K562 (cell line): Measurements from ENCODE around the gene UBE2O. TPM values are rescaled to one million over a fixed set of nuclear protein-coding genes. Genes with fewer than 3 reads are reported as not detected.

Experiments
- ATF1 ChIP-seq, 2 experiments: fragments of 450-650 bp in 1 of 2; IDR thresholded peaks; 2 replicates each; pipeline ENCODE4 v1.6.1; 2016; ENCODE audit warnings: missing compliant biosample characterization in 1 of 2, missing genetic modification characterization in 1 of 2
- CBX3 ChIP-seq, 2 experiments: IDR thresholded peaks; 1 replicate in 1 of 2; 2 replicates in 1 of 2; pipeline ENCODE4 v1.6.1; 2012; ENCODE audit warnings: inconsistent platforms in 2 of 2, low read length in 2 of 2, borderline replicate concordance in 1 of 2, control low read depth in 1 of 2
- CEBPZ ChIP-seq: fragments of 150-350 bp; IDR thresholded peaks from 2 replicates; pipeline ENCODE4 v1.6.1; 2014; ENCODE audit warnings: low read depth, mild to moderate bottlenecking, low read length, borderline replicate concordance
- CREB3 ChIP-seq: fragments of 450-650 bp; conservative IDR thresholded peaks from 2 replicates; pipeline ENCODE4 v1.6.1; 2016; ENCODE audit warnings: missing genetic modification characterization, low read depth, mild to moderate bottlenecking, missing compliant biosample characterization, moderate library complexity
- HEY1 ChIP-seq: fragments of 250-450 bp; sonication (Bioruptor Pico); IDR thresholded peaks from 2 replicates; pipeline ENCODE4 v1.5.0; 2020; ENCODE audit warnings: mild to moderate bottlenecking, moderate library complexity, borderline replicate concordance
- HINFP ChIP-seq: fragments of 450-650 bp; conservative IDR thresholded peaks from 2 replicates; pipeline ENCODE4 v1.6.1; 2016; ENCODE audit warnings: missing genetic modification characterization, low read depth, mild to moderate bottlenecking, control low read depth, missing compliant biosample characterization
- KLF1 ChIP-seq: fragments of 450-650 bp; IDR thresholded peaks from 2 replicates; pipeline ENCODE4 v1.6.1; 2016; ENCODE audit warnings: missing genetic modification characterization, missing compliant biosample characterization
- MBD2 ChIP-seq: sonication (generic); IDR thresholded peaks from 2 replicates; pipeline ENCODE4 v1.6.1; 2016; ENCODE audit warnings: low read depth, borderline replicate concordance
- MITF ChIP-seq: IDR thresholded peaks from 2 replicates; pipeline ENCODE4 v1.6.1; 2014; ENCODE audit warnings: antibody characterized with exemption
- NFE2L1 ChIP-seq: fragments of 450-650 bp; IDR thresholded peaks from 2 replicates; pipeline ENCODE4 v1.6.1; 2016; ENCODE audit warnings: missing genetic modification characterization, low read depth, mild to moderate bottlenecking, missing compliant biosample characterization, moderate library complexity, borderline replicate concordance
- RAD21 ChIP-seq, 2 experiments: fragments of 250-450 bp in 1 of 2; fragments of 450-650 bp in 1 of 2; sonication (Bioruptor Pico) in 1 of 2; formaldehyde crosslinking in 1 of 2; IDR thresholded peaks in 1 of 2; conservative IDR thresholded peaks in 1 of 2; 2 replicates each; pipeline versions ENCODE4 v1.4.0 to v1.8.0; 2020 to 2022; ENCODE audit warnings: mild to moderate bottlenecking in 2 of 2, moderate library complexity in 1 of 2
- SIN3A ChIP-seq, 2 experiments: fragments of 150-350 bp in 1 of 2; IDR thresholded peaks; 2 replicates each; pipeline ENCODE4 v1.6.1; 2011 to 2016; ENCODE audit warnings: borderline replicate concordance in 2 of 2, low read depth in 2 of 2, low read length in 2 of 2, mild to moderate bottlenecking in 2 of 2, moderate library complexity in 2 of 2; ENCODE audit not compliant: control insufficient read depth in 1 of 2
- SREBF1 ChIP-seq: fragments of 150-350 bp; IDR thresholded peaks from 2 replicates; pipeline ENCODE4 v1.6.1; 2014; ENCODE audit warnings: antibody characterized with exemption, low read depth, low read length, borderline replicate concordance
- TEAD4 ChIP-seq, 2 experiments: sonication (generic) in 1 of 2; formaldehyde crosslinking in 1 of 2; IDR thresholded peaks; 2 replicates each; pipeline versions ENCODE4 v1.6.1 to v1.8.0; 2012 to 2022; ENCODE audit warnings: borderline replicate concordance in 1 of 2, inconsistent platforms in 1 of 2, low read length in 1 of 2, mild to moderate bottlenecking in 1 of 2, missing genetic modification reagents in 1 of 2
- ZFX ChIP-seq: sonication (generic); formaldehyde crosslinking; IDR thresholded peaks from 2 replicates; pipeline ENCODE4 v1.8.0; 2022; ENCODE audit warnings: mild to moderate bottlenecking, missing genetic modification reagents, moderate library complexity
- polyA plus RNA-seq, 8 experiments: library from polyadenylated mRNA; depleted of rRNA in 4 of 8; stranded (reverse) in 5 of 8; unstranded in 3 of 8; fragments of >200 nt; fragmentation: Nextera tagmentation in 2 of 8; fragmentation: Illumina TruSeq in 1 of 8; extraction: Ambion mirVana in 2 of 8; extraction: Trizol in 1 of 8; gene quantifications; 2 replicates each; pipeline versions ENCODE4 v1.2.1 to v1.2.3, GENCODE V29; 2011 to 2014; ENCODE audit warnings: inconsistent platforms in 1 of 8, missing spikeins in 1 of 8
- total RNA-seq, 7 experiments: library from RNA; depleted of rRNA in 6 of 7; stranded (reverse); fragments of >200 nt in 6 of 7; fragmentation: Illumina TruSeq in 2 of 7; extraction: Trizol in 2 of 7; gene quantifications; 2 replicates each; pipeline versions ENCODE4 v1.2.1 to v1.2.3, GENCODE V29; 2011 to 2021; ENCODE audit warnings: low replicate concordance in 1 of 7

UBE2O gene
- total and polyA plus RNA-seq, 9 of the 15 experiments (the other 6 are each of a cell fraction or from before 2014, with no cell fraction given): 1.6 to 39.7 (median 13.3) TPM

GRCh38 chr17:76354747-76355310, 98.1 kb downstream of the UBE2O start (continued):
- no peak for TF ChIP-seq HINFP (tag)
- no peak for TF ChIP-seq HEY1
- no peak for TF ChIP-seq KLF1 (tag)
- TF ChIP-seq CEBPZ: no peak
- no peak for TF ChIP-seq ZFX (CRISPR knock-in tag)
- peak in 1 of 2 experiments; percentile 74; a peak in 1 of 3 replicates for TF ChIP-seq CBX3 (IDR thresholded peaks at IDR 0.05; ENCODE audit: borderline replicate concordance in 1 of 2, low read length in 2 of 2)
- TF ChIP-seq CREB3 (tag): no peak
- TF ChIP-seq RAD21 (CRISPR knock-in tag; conservative IDR thresholded peaks at IDR 0.05 in 1 of 2, IDR thresholded peaks at IDR 0.05 in 1 of 2): peak in 1 of 2 experiments; percentile 12; a peak in 1 of 4 replicates
- TF ChIP-seq SIN3A (IDR thresholded peaks at IDR 0.05; ENCODE audit: borderline replicate concordance in 2 of 2, control insufficient read depth in 1 of 2, low read depth in 2 of 2, low read length in 2 of 2): 0 out of 4 replicates have a peak, but pooled peaks of 1 of the 2 experiments have one; percentile 23
- TF ChIP-seq SREBF1: no peak
- peak; percentile 93 for TF ChIP-seq TEAD4 (IDR thresholded peaks at IDR 0.05; ENCODE audit: low read length)
- no peak for TF ChIP-seq TEAD4 (CRISPR knock-in tag; IDR thresholded peaks at IDR 0.05; ENCODE audit: borderline replicate concordance)
- 0 out of 2 replicates have a peak, but pooled peaks have one; percentile 7 for TF ChIP-seq MITF
- TF ChIP-seq NFE2L1 (tag): peak; percentile 20; the same call in 1 of the 2 replicates
- TF ChIP-seq MBD2: 0 out of 2 replicates have a peak, but pooled peaks have one; percentile 29
- TF ChIP-seq ATF1 (CRISPR knock-in tag; IDR thresholded peaks at IDR 0.05): no peak
- TF ChIP-seq ATF1 (tag; IDR thresholded peaks at IDR 0.05): peak; percentile 26; the same call in 1 of the 2 replicates
